ENCODE results near the gene KMT2D.
A peak's percentile ranks its signal among the peaks of the same experiment; 100 is the strongest.

KMT2D gene, protein sequence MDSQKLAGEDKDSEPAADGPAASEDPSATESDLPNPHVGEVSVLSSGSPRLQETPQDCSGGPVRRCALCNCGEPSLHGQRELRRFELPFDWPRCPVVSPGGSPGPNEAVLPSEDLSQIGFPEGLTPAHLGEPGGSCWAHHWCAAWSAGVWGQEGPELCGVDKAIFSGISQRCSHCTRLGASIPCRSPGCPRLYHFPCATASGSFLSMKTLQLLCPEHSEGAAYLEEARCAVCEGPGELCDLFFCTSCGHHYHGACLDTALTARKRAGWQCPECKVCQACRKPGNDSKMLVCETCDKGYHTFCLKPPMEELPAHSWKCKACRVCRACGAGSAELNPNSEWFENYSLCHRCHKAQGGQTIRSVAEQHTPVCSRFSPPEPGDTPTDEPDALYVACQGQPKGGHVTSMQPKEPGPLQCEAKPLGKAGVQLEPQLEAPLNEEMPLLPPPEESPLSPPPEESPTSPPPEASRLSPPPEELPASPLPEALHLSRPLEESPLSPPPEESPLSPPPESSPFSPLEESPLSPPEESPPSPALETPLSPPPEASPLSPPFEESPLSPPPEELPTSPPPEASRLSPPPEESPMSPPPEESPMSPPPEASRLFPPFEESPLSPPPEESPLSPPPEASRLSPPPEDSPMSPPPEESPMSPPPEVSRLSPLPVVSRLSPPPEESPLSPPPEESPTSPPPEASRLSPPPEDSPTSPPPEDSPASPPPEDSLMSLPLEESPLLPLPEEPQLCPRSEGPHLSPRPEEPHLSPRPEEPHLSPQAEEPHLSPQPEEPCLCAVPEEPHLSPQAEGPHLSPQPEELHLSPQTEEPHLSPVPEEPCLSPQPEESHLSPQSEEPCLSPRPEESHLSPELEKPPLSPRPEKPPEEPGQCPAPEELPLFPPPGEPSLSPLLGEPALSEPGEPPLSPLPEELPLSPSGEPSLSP (N-terminal part only)

DNA sequence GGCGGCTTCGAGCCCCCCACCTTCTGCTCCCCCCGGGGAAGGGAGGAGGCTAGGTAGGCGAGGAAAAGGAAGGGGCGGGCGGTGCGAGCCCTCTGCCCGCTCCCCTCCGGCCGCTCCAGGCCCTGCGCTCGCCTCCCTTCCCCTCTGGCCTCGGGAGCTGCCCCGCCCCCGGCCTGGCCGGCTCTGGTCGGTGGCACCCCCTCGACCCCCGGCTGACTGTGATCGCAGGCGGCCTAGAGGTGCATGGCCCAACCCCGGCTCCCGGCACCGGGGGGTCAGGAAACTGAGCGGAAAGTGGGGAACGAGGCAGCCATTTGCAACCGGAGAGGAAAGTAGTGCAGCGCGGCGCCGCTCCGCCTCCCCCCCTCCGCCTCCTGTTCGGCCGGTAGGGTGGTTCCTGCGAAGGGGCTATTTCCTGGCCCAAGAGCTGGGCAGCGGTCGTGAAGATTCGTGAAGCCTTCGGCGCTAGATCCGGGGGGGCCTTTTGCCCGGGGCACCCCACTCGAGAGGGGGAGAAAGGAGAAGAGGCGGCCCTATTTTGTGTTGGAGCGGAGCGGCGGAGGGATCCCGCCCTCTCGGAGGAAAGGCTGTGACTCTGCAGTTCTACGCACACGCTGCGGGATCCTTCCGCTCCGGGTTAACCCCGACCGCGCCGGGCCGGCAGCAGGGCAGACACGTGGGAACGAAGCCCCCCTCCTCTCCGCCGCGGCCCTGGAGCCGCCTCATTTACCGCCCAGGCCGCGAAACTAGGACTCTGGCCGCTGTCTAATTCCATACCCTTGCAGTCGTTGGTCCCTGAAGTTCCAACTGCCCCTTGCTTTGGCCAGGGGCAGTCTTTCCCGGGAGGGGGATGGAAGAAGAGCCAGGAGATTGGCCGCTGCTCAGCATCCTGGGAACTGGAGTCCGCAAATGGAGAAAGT lies at the start of gene KMT2D:
KMT2D (minus strand) TSS at position 558 of the 920 bp plus-strand sequence. CDS start 5,470 bp downstream, outside the sequence.
- Histone ChIP-seq H3K4me3 (peak within 1 kb of the TSS; percentile 91 to 100 (median 98)), H3K9me3 (replicated peaks in 1 of 11) (no peaks in the 10 kb centered on the region), H3K4me1 (peaks cover 27 to 43% (median 34%) of the 10 kb centered on the region in 10 experiments), H3K36me3 (peaks cover 0 to 10% (median 3%) of the 10 kb centered on the region in 11 experiments; a peak in 15 of 22 replicates), H3K27me3 (no peaks in the 10 kb centered on the region), H4K20me1 (peaks cover 31 to 46% (median 35%) of the 10 kb centered on the region in 11 experiments), H3K4me2 (peak within 1 kb of the TSS; percentile 91 to 100 (median 98)), H3K9ac (peak within 1 kb of the TSS; percentile 96 to 100 (median 99)), H3K27ac (peak within 1 kb of the TSS; percentile 96 to 100 (median 99))
- no peak for TF ChIP-seq Cebpa-rat (IDR thresholded peaks at IDR 0.05)

DNA sequence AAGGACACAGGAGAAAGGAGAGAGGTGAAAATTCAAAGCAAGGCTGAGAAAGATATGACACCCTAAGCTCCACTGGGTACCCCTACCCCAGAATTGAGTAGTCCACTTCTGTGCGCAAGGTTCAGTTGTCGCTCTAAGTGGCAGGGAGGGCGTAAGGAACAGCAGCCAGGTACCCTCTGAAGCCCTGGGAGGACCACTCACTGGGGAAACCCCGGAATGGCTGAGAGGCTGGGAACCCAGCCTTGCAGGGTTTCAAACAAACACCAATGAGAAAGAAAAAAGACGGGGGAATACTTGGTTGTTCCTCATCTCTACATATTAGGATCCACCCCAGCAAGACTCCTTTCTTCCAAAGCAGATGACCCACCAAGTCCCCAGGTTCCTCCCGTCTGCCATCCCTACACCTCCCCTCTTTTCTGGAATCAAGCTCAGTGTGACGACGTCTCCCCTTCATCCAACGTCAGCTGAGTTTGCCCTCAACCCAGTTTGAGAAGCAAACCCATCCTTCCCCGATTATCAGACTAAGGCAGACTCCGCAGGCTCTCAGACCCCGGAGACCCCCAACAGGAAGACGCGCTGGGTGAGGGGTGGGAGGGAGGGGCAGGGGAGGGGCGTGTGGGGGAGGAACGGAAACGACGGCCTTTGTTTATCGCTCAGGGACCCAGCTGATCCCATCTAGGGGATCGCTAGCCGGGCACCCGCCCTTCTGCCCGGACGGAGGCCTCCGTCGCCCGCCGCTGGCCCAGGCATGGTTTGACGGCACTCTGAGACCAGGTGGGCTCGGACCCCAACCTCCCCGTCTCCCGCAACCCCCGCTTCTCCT lies 49.3 kb upstream of the KMT2D start:
- H3K9me3 ChIP-seq (replicated peaks in 1 of 11), result peaks cover 0 to 15% (median 6%) of the 10 kb centered on the region in 11 experiments; a peak in 11 of 22 replicates
- H4K20me1 ChIP-seq, result peaks cover 2 to 49% (median 40%) of the 10 kb centered on the region in 11 experiments; a peak in 17 of 22 replicates
- H3K27ac ChIP-seq, result peak overlapping the region; percentile 83 to 95 (median 94)
- peak overlapping the region; percentile 86 to 98 (median 95) for H3K4me2 ChIP-seq
- no peak for TF ChIP-seq Cebpa-rat (IDR thresholded peaks at IDR 0.05)
- peaks cover 48 to 59% (median 51%) of the 10 kb centered on the region in 10 experiments for H3K4me1 ChIP-seq
- no peaks in the 10 kb centered on the region for H3K27me3 ChIP-seq
- H3K36me3 ChIP-seq, result peaks cover 0 to 25% (median 17%) of the 10 kb centered on the region in 11 experiments; a peak in 12 of 22 replicates
- peak overlapping the region; percentile 85 to 100 (median 98) for H3K4me3 ChIP-seq
- H3K9ac ChIP-seq, result peak overlapping the region; percentile 92 to 98 (median 96)

DNA sequence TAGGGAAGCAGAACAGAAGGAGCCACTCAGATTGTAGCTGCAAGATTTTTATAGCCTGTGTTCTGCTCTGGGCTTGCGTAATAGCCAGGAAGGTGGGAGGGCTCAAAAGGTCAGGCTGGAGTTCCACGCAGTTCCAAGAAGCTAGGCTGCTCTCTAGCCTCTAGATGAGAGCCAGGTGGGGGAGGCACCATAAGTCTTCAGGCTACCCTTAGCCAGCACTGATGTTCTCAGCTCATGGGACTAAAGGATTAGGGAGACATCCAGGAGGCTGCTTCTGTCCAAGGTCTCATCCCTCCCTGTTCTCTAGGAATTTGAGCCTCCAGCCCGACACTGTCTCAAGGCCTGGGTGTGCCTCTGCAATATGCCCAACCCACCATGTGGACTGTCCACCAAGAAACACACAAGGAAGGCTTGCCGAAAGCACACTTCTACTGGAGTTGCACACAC lies 48.4 kb upstream of the KMT2D start:
- Histone ChIP-seq H3K9ac (peak overlapping the region; percentile 92 to 98 (median 96)), H3K36me3 (peaks cover 5 to 34% (median 23%) of the 10 kb centered on the region in 11 experiments; a peak in 20 of 22 replicates), H3K4me2 (peak overlapping the region; percentile 86 to 98 (median 95)), H3K27me3 (no peaks in the 10 kb centered on the region), H3K9me3 (replicated peaks in 1 of 11) (peaks cover 0 to 15% (median 6%) of the 10 kb centered on the region in 11 experiments; a peak in 11 of 22 replicates), H3K27ac (peak overlapping the region; percentile 83 to 95 (median 94); a peak in 20 of 22 replicates), H3K4me3 (peak overlapping the region; percentile 85 to 100 (median 98)), H4K20me1 (peaks cover 6 to 58% (median 48%) of the 10 kb centered on the region in 11 experiments; a peak in 18 of 22 replicates), H3K4me1 (peaks cover 57 to 67% (median 60%) of the 10 kb centered on the region in 10 experiments)
- TF ChIP-seq Cebpa-rat (IDR thresholded peaks at IDR 0.05), result peak; percentile 43 to 90 (median 83); a peak in 19 of 22 replicates

DNA sequence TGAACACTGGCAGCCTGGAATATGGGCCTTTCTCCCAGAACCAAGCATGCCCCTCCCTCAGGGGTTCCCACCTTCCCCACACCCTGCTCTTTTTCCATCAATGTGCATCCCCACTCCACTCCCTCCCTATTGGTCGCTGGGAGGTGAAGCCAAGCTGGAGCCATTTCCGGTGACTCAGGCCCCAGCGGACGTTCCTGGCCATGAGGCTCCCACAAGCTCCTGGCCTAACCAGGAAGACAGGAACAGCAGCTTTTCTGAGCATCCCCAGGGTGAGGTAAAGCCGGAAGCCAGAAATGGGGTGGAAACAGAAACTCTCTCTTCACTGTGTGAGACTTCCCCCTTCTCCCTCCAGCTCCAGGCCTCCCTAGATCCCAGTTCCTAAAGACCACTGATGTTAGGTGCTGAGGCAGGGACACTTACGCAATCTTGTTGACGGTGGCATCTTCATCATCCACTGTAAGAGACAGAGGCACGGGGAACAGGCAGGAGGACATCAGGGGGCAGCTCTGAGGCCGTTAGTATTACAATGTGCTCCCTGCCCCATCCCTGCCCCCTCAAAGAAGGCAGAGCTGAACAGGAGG lies 45.0 kb upstream of the KMT2D start:
- H3K4me1 ChIP-seq, result peaks cover 68 to 88% (median 79%) of the 10 kb centered on the region in 10 experiments
- peak overlapping the region; percentile 86 to 98 (median 95) for H3K4me2 ChIP-seq
- H3K9ac ChIP-seq, result peak overlapping the region in 10 of 11 experiments; percentile 32 to 71 (median 61); a peak in 18 of 22 replicates
- H3K4me3 ChIP-seq, result peak overlapping the region in 8 of 10 experiments; percentile 24 to 98 (median 42); a peak in 15 of 20 replicates
- TF ChIP-seq Cebpa-rat (IDR thresholded peaks at IDR 0.05), result peak in 9 of 11 experiments; percentile 25 to 83 (median 70); a peak in 12 of 22 replicates
- peaks cover 21 to 90% (median 71%) of the 10 kb centered on the region in 11 experiments; a peak in 18 of 22 replicates for H4K20me1 ChIP-seq
- no peaks in the 10 kb centered on the region for H3K27me3 ChIP-seq
- H3K27ac ChIP-seq, result peak overlapping the region in 10 of 11 experiments; percentile 44 to 80 (median 74); a peak in 21 of 22 replicates
- peaks cover 39 to 68% (median 57%) of the 10 kb centered on the region in 11 experiments for H3K36me3 ChIP-seq
- no peaks in the 10 kb centered on the region for H3K9me3 ChIP-seq (replicated peaks in 1 of 11)

DNA sequence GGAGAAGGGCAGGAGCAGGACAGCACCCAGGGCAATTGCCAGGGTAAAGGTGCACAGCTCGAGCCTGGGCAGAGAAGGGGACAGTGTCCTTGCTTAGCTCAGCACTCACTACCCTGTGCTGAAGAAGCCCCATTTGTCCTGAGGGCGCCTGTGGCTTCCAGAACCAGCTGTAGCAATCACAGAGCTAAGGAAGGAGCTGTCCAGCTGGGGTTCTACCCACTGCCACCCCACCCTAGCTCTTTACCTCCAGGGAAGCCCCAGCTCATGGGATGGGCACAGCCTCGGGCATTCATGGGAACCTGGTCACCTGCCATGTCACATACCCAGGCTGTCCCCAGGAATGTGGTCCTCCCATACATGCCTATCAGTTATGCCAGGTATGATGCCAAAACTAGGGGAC lies 44.2 kb upstream of the KMT2D start:
- Histone ChIP-seq H3K4me2 (peak overlapping the region; percentile 86 to 98 (median 95)), H3K4me1 (peaks cover 68 to 88% (median 78%) of the 10 kb centered on the region in 10 experiments), H3K36me3 (peaks cover 46 to 76% (median 65%) of the 10 kb centered on the region in 11 experiments), H4K20me1 (peaks cover 21 to 94% (median 71%) of the 10 kb centered on the region in 11 experiments; a peak in 18 of 22 replicates), H3K4me3 (peak overlapping the region in 3 of 10 experiments; percentile 46 to 98 (median 85); a peak in 4 of 20 replicates), H3K27ac (peak overlapping the region in 10 of 11 experiments; percentile 3 to 80 (median 74); a peak in 15 of 22 replicates), H3K9ac (peak overlapping the region in 6 of 11 experiments; percentile 1 to 71 (median 66); a peak in 4 of 22 replicates), H3K9me3 (replicated peaks in 1 of 11) (no peaks in the 10 kb centered on the region), H3K27me3 (no peaks in the 10 kb centered on the region)
- TF ChIP-seq Cebpa-rat (IDR thresholded peaks at IDR 0.05), result no peak

DNA sequence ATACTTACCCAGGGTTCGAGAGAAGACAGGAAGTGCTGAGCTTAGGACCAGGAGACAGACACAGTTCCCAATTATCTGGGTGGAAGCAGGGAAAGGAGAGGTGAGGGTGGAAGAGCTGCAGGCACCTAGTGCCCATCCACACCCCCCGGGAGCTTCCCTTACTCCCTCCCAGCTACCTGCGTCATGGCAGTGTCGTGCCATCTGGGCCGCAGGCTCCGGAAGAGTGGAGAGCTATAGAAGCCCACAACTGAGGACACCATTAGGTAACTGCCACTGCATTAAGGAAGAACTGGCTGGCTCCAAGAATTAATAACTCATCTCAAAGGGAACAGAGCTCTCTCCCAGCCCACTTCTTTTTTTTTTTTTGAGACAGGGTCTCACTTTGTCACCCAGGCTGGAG lies 39.8 kb upstream of the KMT2D start:
- Histone ChIP-seq H3K36me3 (peaks cover 84 to 98% (median 93%) of the 10 kb centered on the region in 11 experiments), H3K27me3 (peaks cover 17 to 27% (median 24%) of the 10 kb centered on the region in 11 experiments), H3K27ac (no peak overlapping the region), H3K9me3 (replicated peaks in 1 of 11) (no peaks in the 10 kb centered on the region), H3K4me2 (no peak overlapping the region), H4K20me1 (peaks cover 41 to 92% (median 66%) of the 10 kb centered on the region in 11 experiments), H3K4me1 (peaks cover 27 to 44% (median 34%) of the 10 kb centered on the region in 10 experiments), H3K4me3 (no peak overlapping the region), H3K9ac (no peak overlapping the region; a peak in 1 of 22 replicates)
- TF ChIP-seq Cebpa-rat (IDR thresholded peaks at IDR 0.05), result no peak

Data from BLaER1 treated with 17β-estradiol and CSF1 and Interleukin-3, amounts not matched to agents 10 nM and 100 nM (cell line).